ENCODE measurements around the gene BLZF1.

The BLZF1 gene

DNA sequence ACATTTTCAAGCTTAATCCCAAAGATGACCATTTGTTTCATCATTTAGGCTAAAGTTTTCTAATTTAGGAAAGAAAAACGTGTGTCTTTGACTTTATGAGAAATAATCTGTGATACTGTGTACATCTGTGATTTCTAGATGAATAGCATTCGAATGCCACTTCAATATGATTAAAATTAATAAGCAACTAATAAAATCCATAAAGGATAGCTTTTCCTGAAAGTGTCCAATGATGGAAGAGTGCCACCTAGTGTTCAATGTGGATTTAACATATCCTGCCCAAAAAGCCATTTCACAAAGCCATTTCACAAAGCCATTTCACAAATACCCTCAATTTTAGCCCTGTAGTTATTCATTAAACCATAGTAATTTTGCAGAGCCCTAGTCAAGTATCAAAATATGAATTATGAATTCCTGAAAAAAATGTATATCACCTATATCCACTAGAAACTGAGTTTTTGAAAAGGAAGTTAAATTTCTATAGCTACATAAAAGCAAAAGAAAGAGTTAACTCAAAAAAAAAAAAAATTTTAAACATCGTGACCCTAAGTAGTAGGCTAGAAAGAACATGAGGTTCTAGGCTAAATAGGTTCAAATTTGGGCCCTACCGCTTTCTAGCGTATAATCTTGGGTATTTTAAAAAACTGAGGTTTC is 19.5 kb upstream of the BLZF1 start:
- Histone ChIP-seq H3K36me3 (ENCODE audit: control insufficient read depth in 1 of 2, insufficient read depth in 2 of 2, low read length in 2 of 2) (no peaks in the 10 kb centered on the region), H3K9me3 (ENCODE audit: control insufficient read depth in 1 of 2, low read length in 2 of 2) (no peaks in the 10 kb centered on the region), H3K27ac (ENCODE audit: low read depth, low read length) (no peak overlapping the region), H3K9ac (ENCODE audit: low read depth in 1 of 2, low read length in 2 of 2) (no peak overlapping the region), H3K4me1 (ENCODE audit: control insufficient read depth in 1 of 2, insufficient read depth in 2 of 2, low read length in 2 of 2) (peaks cover 4 to 9% of the 10 kb centered on the region in 2 donors), H3K4me3 (ENCODE audit: low read depth in 1 of 2, low read length in 2 of 2) (no peak overlapping the region), H3K27me3 (ENCODE audit: control insufficient read depth in 1 of 2, insufficient read depth in 2 of 2, low read length in 2 of 2) (no peaks in the 10 kb centered on the region)

DNA sequence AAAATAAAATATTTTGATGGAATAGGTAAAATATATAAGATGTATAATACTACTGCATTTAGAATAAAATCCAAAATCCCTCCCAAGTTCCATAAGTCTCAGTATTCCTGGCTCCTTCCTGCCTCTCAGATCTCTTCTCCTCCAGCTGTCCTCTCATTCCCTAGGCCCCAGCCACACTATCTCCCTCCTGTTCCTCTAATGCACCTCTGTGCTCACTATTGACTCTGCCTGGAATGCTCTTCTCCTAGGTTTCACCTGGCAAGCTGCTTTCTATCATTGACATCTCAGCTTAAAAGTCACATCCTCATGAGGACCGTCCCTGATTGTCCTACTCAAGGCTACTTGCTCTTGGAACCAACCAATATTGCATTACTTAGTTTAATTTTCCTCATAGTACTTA is 7.6 kb upstream of the BLZF1 start:
- peaks cover 0 to 4% of the 10 kb centered on the region in 2 donors for H3K4me1 ChIP-seq (ENCODE audit: control insufficient read depth in 1 of 2, insufficient read depth in 2 of 2, low read length in 2 of 2)
- no peaks in the 10 kb centered on the region for H3K9me3 ChIP-seq (ENCODE audit: control insufficient read depth in 1 of 2, low read length in 2 of 2)
- no peak overlapping the region for H3K9ac ChIP-seq (ENCODE audit: low read depth in 1 of 2, low read length in 2 of 2)
- no peak overlapping the region for H3K27ac ChIP-seq (ENCODE audit: low read depth, low read length)
- no peak overlapping the region for H3K4me3 ChIP-seq (ENCODE audit: low read depth in 1 of 2, low read length in 2 of 2)
- H3K36me3 ChIP-seq (ENCODE audit: control insufficient read depth in 1 of 2, insufficient read depth in 2 of 2, low read length in 2 of 2) = no peaks in the 10 kb centered on the region
- no peaks in the 10 kb centered on the region for H3K27me3 ChIP-seq (ENCODE audit: control insufficient read depth in 1 of 2, insufficient read depth in 2 of 2, low read length in 2 of 2)

DNA sequence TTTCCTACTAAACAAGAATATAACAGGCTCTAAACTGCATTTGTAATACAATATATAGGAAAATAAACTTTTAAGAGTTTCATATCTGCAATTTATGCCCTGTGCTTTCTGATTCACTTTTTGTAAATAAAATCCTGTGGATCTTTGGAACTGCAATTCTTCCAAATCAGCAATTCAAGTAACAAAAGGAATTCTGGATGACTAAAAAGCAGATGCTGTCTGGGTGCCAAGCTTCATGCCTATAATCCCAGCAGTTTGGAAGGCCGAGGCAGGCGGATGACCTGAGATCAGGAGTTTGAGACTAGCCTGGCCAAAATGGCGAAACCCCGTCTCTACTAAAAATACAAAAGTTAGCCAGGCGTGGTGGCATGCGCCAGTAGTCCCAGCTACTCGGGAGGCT is 6.7 kb upstream of the BLZF1 start:
- peaks cover 0 to 4% of the 10 kb centered on the region in 2 donors for H3K4me1 ChIP-seq (ENCODE audit: control insufficient read depth in 1 of 2, insufficient read depth in 2 of 2, low read length in 2 of 2)
- H3K4me3 ChIP-seq (ENCODE audit: low read depth in 1 of 2, low read length in 2 of 2) = no peak overlapping the region
- no peak overlapping the region for H3K27ac ChIP-seq (ENCODE audit: low read depth, low read length)
- H3K36me3 ChIP-seq (ENCODE audit: control insufficient read depth in 1 of 2, insufficient read depth in 2 of 2, low read length in 2 of 2) = no peaks in the 10 kb centered on the region
- H3K9ac ChIP-seq (ENCODE audit: low read depth in 1 of 2, low read length in 2 of 2) = no peak overlapping the region
- no peaks in the 10 kb centered on the region for H3K9me3 ChIP-seq (ENCODE audit: control insufficient read depth in 1 of 2, low read length in 2 of 2)
- H3K27me3 ChIP-seq (ENCODE audit: control insufficient read depth in 1 of 2, insufficient read depth in 2 of 2, low read length in 2 of 2) = no peaks in the 10 kb centered on the region

DNA sequence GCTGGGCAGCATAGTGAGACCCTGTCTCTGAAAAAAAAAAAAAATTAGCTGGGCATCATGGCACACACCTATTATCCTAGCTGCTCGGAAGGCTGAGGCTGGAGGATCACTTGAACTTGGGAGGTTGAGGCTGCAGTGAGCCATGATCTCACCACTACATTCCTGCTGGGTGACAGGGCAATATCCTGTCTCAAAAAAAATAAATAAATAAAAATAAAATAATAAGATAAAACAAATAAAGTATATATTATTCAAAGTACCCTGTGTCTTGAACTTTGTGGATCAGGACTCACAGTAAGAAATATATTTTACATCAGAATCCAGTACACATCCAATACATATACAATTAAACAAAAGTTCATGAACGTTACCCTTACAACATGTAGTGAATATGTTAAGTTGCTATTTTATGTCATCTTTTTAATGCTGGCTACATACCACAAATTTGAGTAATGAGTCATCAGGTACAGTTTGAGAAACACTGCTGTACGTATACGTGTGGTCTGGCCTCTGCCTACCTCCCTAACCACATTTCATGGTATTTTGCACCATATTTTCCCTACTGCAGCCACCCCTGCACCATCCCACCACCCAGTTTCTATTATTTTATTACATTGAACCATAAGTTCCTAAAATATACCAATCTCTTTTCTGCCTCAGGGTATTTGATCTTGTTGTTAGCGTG is 4.8 kb upstream of the BLZF1 start:
- Histone ChIP-seq H3K9me3 (ENCODE audit: control insufficient read depth in 1 of 2, low read length in 2 of 2) (no peaks in the 10 kb centered on the region), H3K4me3 (ENCODE audit: low read depth in 1 of 2, low read length in 2 of 2) (no peak overlapping the region), H3K27me3 (ENCODE audit: control insufficient read depth in 1 of 2, insufficient read depth in 2 of 2, low read length in 2 of 2) (no peaks in the 10 kb centered on the region), H3K27ac (ENCODE audit: low read depth, low read length) (no peak overlapping the region), H3K9ac (ENCODE audit: low read depth in 1 of 2, low read length in 2 of 2) (no peak overlapping the region), H3K4me1 (ENCODE audit: control insufficient read depth in 1 of 2, insufficient read depth in 2 of 2, low read length in 2 of 2) (peaks cover 4 to 7% of the 10 kb centered on the region in 2 donors), H3K36me3 (ENCODE audit: control insufficient read depth in 1 of 2, insufficient read depth in 2 of 2, low read length in 2 of 2) (no peaks in the 10 kb centered on the region)

DNA sequence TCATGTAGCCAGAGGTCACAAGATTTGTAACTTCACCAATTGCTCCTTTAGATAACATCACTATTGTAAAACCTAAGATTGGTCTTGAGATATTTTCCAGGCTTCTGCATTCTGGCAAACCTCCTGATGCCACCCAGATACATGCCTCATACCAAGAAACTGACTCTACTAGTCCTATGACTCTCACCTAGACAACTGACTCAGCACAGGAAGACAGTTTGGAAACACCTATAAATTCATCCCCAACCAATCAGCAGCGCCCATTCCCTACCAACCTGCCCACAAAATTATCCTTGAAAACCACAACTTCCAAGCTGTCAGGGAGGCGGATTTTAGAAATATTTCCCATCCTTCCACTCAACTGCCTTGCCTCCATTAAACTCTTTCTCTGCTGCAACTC is 3.0 kb upstream of the BLZF1 start:
- Histone ChIP-seq H3K36me3 (ENCODE audit: control insufficient read depth in 1 of 2, insufficient read depth in 2 of 2, low read length in 2 of 2) (peaks cover 0 to 2% of the 10 kb centered on the region in 2 donors), H3K4me1 (ENCODE audit: control insufficient read depth in 1 of 2, insufficient read depth in 2 of 2, low read length in 2 of 2) (peaks cover 7 to 13% of the 10 kb centered on the region in 2 donors), H3K27ac (ENCODE audit: low read depth, low read length) (no peak overlapping the region), H3K9me3 (ENCODE audit: control insufficient read depth in 1 of 2, low read length in 2 of 2) (no peaks in the 10 kb centered on the region), H3K9ac (ENCODE audit: low read depth in 1 of 2, low read length in 2 of 2) (no peak overlapping the region), H3K4me3 (ENCODE audit: low read depth in 1 of 2, low read length in 2 of 2) (no peak overlapping the region), H3K27me3 (ENCODE audit: control insufficient read depth in 1 of 2, insufficient read depth in 2 of 2, low read length in 2 of 2) (no peaks in the 10 kb centered on the region)

DNA sequence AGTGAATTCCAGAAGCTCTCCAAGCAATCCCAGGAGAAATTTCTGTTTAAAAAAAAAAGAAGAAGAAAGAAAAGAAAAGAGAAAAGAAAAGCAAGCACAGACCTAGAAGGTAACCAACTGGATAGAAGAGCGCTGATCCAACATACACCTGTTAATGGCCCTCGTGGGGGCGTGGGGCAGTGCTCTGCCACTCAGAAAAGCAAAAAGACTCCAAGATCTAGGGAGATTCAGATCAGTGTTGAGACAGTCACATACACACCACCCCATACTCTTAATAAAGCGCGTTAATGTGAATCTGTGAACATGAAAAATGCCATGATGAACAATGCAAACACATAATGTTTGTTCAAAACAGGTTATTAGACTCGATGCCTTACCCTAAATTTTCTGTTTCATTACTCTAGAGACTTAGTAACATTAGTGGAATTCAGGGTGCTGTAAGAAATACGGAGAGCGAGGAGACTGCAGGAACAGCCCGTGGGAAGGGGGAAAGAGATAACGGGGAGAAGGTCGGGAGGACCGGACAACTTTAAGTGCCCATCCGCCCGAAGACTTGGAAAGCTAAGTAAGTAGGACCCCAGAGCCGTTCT is 804 bp upstream of the BLZF1 start:
- peak overlapping the region; percentile 61 to 71 for H3K9ac ChIP-seq (ENCODE audit: low read depth in 1 of 2, low read length in 2 of 2)
- H3K9me3 ChIP-seq (ENCODE audit: control insufficient read depth in 1 of 2, low read length in 2 of 2) = no peaks in the 10 kb centered on the region
- H3K27ac ChIP-seq (ENCODE audit: low read depth, low read length) = no peak overlapping the region
- peaks cover 12 to 21% of the 10 kb centered on the region in 2 donors for H3K4me1 ChIP-seq (ENCODE audit: control insufficient read depth in 1 of 2, insufficient read depth in 2 of 2, low read length in 2 of 2)
- peak overlapping the region; percentile 96 to 97 for H3K4me3 ChIP-seq (ENCODE audit: low read depth in 1 of 2, low read length in 2 of 2)
- H3K36me3 ChIP-seq (ENCODE audit: control insufficient read depth in 1 of 2, insufficient read depth in 2 of 2, low read length in 2 of 2) = peaks cover 4 to 8% of the 10 kb centered on the region in 2 donors
- no peaks in the 10 kb centered on the region for H3K27me3 ChIP-seq (ENCODE audit: control insufficient read depth in 1 of 2, insufficient read depth in 2 of 2, low read length in 2 of 2)

DNA sequence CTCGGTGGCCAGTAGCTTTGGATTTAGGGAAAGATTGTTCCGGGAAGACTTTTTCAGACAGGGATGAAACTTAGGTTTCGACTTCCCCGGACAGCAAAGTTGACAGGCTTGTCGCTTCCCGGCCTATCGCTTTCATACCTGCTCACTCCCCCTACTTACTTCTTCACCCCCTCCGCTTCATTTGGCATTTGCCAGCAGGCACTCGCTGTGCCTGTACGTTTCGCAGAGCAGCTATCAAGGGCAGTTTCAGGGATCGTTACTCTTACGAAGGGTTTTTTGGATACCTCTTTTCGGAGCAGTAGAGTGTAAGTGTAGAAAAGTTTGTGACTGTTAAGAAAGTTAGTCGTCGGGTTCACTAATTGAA is 393 bp downstream of the BLZF1 start:
- H3K9me3 ChIP-seq (ENCODE audit: control insufficient read depth in 1 of 2, low read length in 2 of 2) = no peaks in the 10 kb centered on the region
- peak overlapping the region; percentile 96 to 97 for H3K4me3 ChIP-seq (ENCODE audit: low read depth in 1 of 2, low read length in 2 of 2)
- no peaks in the 10 kb centered on the region for H3K27me3 ChIP-seq (ENCODE audit: control insufficient read depth in 1 of 2, insufficient read depth in 2 of 2, low read length in 2 of 2)
- peak overlapping the region; percentile 69 for H3K27ac ChIP-seq (ENCODE audit: low read depth, low read length)
- H3K9ac ChIP-seq (ENCODE audit: low read depth in 1 of 2, low read length in 2 of 2) = peak overlapping the region; percentile 67 to 86
- peaks cover 12 to 21% of the 10 kb centered on the region in 2 donors for H3K4me1 ChIP-seq (ENCODE audit: control insufficient read depth in 1 of 2, insufficient read depth in 2 of 2, low read length in 2 of 2)
- H3K36me3 ChIP-seq (ENCODE audit: control insufficient read depth in 1 of 2, insufficient read depth in 2 of 2, low read length in 2 of 2) = peaks cover 5 to 8% of the 10 kb centered on the region in 2 donors

DNA sequence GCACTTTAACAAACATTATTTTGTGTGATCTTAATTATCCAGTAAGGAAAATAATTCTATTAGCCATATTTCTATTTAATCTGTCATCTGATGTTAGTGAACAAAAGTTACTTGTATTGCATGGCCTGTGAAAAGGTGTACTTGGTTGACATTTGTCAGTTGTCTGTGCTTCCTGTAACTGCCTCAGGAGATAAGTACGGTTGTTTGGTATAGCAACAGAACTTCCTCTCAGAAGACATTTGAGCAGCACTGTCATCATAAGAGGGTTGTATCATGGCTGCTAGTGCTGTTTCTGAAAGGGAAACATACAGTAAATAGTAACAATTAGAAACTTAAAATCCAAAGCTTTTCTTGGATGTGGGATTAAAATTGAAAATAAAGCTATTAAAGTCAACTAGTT is 3.4 kb downstream of the BLZF1 start:
- H3K9ac ChIP-seq (ENCODE audit: low read depth in 1 of 2, low read length in 2 of 2) = no peak overlapping the region
- no peaks in the 10 kb centered on the region for H3K9me3 ChIP-seq (ENCODE audit: control insufficient read depth in 1 of 2, low read length in 2 of 2)
- no peak overlapping the region for H3K4me3 ChIP-seq (ENCODE audit: low read depth in 1 of 2, low read length in 2 of 2)
- H3K36me3 ChIP-seq (ENCODE audit: control insufficient read depth in 1 of 2, insufficient read depth in 2 of 2, low read length in 2 of 2) = peaks cover 9 to 12% of the 10 kb centered on the region in 2 donors
- no peaks in the 10 kb centered on the region for H3K27me3 ChIP-seq (ENCODE audit: control insufficient read depth in 1 of 2, insufficient read depth in 2 of 2, low read length in 2 of 2)
- H3K4me1 ChIP-seq (ENCODE audit: control insufficient read depth in 1 of 2, insufficient read depth in 2 of 2, low read length in 2 of 2) = peaks cover 12 to 21% of the 10 kb centered on the region in 2 donors
- no peak overlapping the region for H3K27ac ChIP-seq (ENCODE audit: low read depth, low read length)

DNA sequence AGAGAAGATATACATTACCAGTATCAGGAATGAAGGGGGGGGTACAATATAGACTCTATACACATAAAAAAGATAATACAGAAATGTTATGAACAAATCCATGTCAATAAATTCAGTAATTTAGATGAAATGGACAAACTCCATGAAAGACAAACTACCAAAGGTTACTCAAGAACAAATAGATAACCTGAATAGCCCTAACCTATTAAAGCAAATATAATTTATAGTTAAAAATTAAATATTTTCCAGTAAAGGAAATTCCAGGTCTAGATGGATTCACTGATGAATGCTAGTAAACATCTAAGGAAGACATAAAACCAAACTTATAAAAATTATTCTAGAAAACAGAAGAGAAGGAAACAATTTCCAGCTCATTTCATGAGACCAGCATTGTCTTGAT is 13.2 kb downstream of the BLZF1 start:
- Histone ChIP-seq H3K9me3 (ENCODE audit: control insufficient read depth in 1 of 2, low read length in 2 of 2) (no peaks in the 10 kb centered on the region), H3K27ac (ENCODE audit: low read depth, low read length) (no peak overlapping the region), H3K9ac (ENCODE audit: low read depth in 1 of 2, low read length in 2 of 2) (no peak overlapping the region), H3K4me1 (ENCODE audit: control insufficient read depth in 1 of 2, insufficient read depth in 2 of 2, low read length in 2 of 2) (peaks cover 0 to 35% of the 10 kb centered on the region in 2 donors), H3K4me3 (ENCODE audit: low read depth in 1 of 2, low read length in 2 of 2) (no peak overlapping the region), H3K36me3 (ENCODE audit: control insufficient read depth in 1 of 2, insufficient read depth in 2 of 2, low read length in 2 of 2) (peaks cover 37 to 46% of the 10 kb centered on the region in 2 donors), H3K27me3 (ENCODE audit: control insufficient read depth in 1 of 2, insufficient read depth in 2 of 2, low read length in 2 of 2) (no peaks in the 10 kb centered on the region)

DNA sequence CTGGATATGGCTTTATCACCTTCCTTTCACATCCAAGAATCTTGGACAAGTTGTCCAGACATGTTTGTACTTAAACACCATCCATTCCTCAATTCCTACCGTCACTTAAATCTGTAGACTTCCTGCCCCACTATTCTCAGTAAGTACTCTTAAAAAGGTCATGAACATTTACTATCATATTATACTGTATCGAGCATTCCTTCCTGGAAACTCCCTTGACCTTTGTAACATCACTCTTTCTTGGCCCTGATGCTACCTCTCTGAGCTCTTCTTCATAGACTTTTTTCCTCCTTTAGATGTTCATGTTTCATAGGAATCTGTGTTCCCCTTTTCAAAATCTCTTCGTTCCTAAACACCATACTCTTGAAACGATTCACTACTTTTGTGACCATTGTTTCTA is 15.5 kb downstream of the BLZF1 start:
- Histone ChIP-seq H3K36me3 (ENCODE audit: control insufficient read depth in 1 of 2, insufficient read depth in 2 of 2, low read length in 2 of 2) (peaks cover 29 to 35% of the 10 kb centered on the region in 2 donors), H3K4me1 (ENCODE audit: control insufficient read depth in 1 of 2, insufficient read depth in 2 of 2, low read length in 2 of 2) (peaks cover 0 to 35% of the 10 kb centered on the region in 2 donors)

More for the DNA sequence above, 15.5 kb downstream of the BLZF1 start:
- Histone ChIP-seq H3K9ac (ENCODE audit: low read depth in 1 of 2, low read length in 2 of 2) (no peak overlapping the region), H3K9me3 (ENCODE audit: control insufficient read depth in 1 of 2, low read length in 2 of 2) (no peaks in the 10 kb centered on the region), H3K27me3 (ENCODE audit: control insufficient read depth in 1 of 2, insufficient read depth in 2 of 2, low read length in 2 of 2) (no peaks in the 10 kb centered on the region), H3K27ac (ENCODE audit: low read depth, low read length) (no peak overlapping the region), H3K4me3 (ENCODE audit: low read depth in 1 of 2, low read length in 2 of 2) (peak overlapping the region in 1 of 2 donors; percentile 1)
